Measurements from ENCODE around the gene PRAMEF15. TPM values are rescaled to one million over a fixed set of nuclear protein-coding genes. Genes with fewer than 3 reads are reported as not detected.
A peak's percentile ranks its signal among the peaks of the same experiment; 100 is the strongest.
"Not testable (repeated sequence)": the region's sequence is repeated elsewhere in the genome, so short reads cannot be mapped to it uniquely, and the experiment has no call there.

Gene PRAMEF15
- total RNA-seq (2016; rRNA removed; fragmentation: Illumina TruSeq; extraction: Trizol) (not detected in 2 replicates), polyA plus RNA-seq (2011; rRNA removed) (not detected in 2 replicates), polyA minus RNA-seq (2011; rRNA and poly(A)+ RNA removed; ENCODE audit: low replicate concordance) (not detected in 2 replicates), Bru-seq, nascent RNA (not detected), BruChase-seq, experiment 1, labeled RNA remaining after a 6-hour chase (not detected), BruChase-seq, experiment 2, labeled RNA remaining after a 2-hour chase (not detected)
- not detected in 2 replicates for total RNA-seq (2016; cell fraction: cytosol; rRNA removed; fragmentation: Illumina TruSeq; extraction: Trizol; ENCODE audit: low read depth)
- total RNA-seq (2016; cell fraction: insoluble cytoplasmic fraction; rRNA removed; fragmentation: Illumina TruSeq; extraction: Trizol): not detected in 2 replicates
- total RNA-seq (2016; cell fraction: membrane; rRNA removed; fragmentation: Illumina TruSeq; extraction: Trizol): not detected in 2 replicates
- total RNA-seq (2016; cell fraction: nucleus; rRNA removed; fragmentation: Illumina TruSeq; extraction: Trizol): not detected in 2 replicates
- not detected in 2 replicates for polyA plus RNA-seq (2011; cell fraction: cytosol; rRNA removed)
- polyA plus RNA-seq (2011; cell fraction: nucleus; rRNA removed): not detected in 2 replicates
- not detected in 2 replicates for polyA plus RNA-seq (2012)
- not detected in 2 replicates for polyA plus RNA-seq (2016; cell fraction: cytosol; fragmentation: Illumina TruSeq; extraction: Trizol; ENCODE audit: low read depth)
- not detected in 2 replicates for polyA plus RNA-seq (2016; cell fraction: insoluble cytoplasmic fraction; fragmentation: Illumina TruSeq; extraction: Trizol; ENCODE audit: low read depth)
- polyA plus RNA-seq (2016; cell fraction: membrane; fragmentation: Illumina TruSeq; extraction: Trizol; ENCODE audit: low read depth): not detected in 2 replicates
- not detected in 2 replicates for polyA plus RNA-seq (2016; cell fraction: nucleus; fragmentation: Illumina TruSeq; extraction: Trizol; ENCODE audit: insufficient read depth, low read depth)
- not detected in 2 replicates for polyA minus RNA-seq (2011; cell fraction: cytosol; rRNA and poly(A)+ RNA removed)
- polyA minus RNA-seq (2011; cell fraction: nucleus; rRNA and poly(A)+ RNA removed): not detected in 2 replicates
- long read RNA-seq, experiment 1: 0 reads
- long read RNA-seq, experiment 2: 0 reads

DNA sequence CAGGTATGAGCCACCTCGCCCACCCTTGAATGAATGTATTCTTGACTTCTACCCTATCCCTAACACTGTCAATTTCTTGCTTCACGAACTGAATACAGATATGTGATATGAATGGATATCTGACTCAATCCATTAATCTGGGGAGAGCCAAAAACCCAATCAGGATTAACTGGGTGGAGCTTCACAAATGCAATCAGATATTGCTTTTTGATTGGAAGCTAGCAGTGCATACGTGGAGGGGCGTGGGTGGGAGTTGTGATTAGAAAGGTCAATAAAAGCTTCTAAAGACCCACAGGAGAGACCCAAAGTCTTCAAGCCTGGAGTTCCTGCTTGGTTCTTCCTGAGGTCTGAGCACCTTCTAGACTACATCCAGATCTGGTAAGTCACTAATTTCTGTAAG lies at the start of gene PRAMEF15:
PRAMEF15 (plus strand) TSS at position 301 of the 400 bp plus-strand sequence. CDS start 2,827 bp downstream, outside the sequence.
- H3K27ac ChIP-seq (ENCODE audit: extremely low read length, insufficient read depth, low read length); H3K4me1 ChIP-seq (ENCODE audit: insufficient read depth, low read length); H3K4me3 ChIP-seq (replicated peaks in 1 of 3; ENCODE audit: insufficient read depth in 1 of 3, low read depth in 2 of 3, low read length in 3 of 3); H3K79me2 ChIP-seq (ENCODE audit: insufficient read depth, low read length); H4K20me1 ChIP-seq (ENCODE audit: insufficient read depth, low read length); H3K27me3 ChIP-seq (ENCODE audit: control insufficient read depth in 1 of 2, insufficient read depth in 2 of 2, low read length in 2 of 2); BruUV-seq (replicated peaks); POLR2A ChIA-PET; H3K36me3 ChIP-seq (replicated peaks in 1 of 2; ENCODE audit: control insufficient read depth in 1 of 2, insufficient read depth in 2 of 2, low read length in 2 of 2); in situ Hi-C loops (cut with HindIII; ENCODE audit: extremely low pct_ligation_motif_present, low pct_unique_long_range_greater_than_20kb); ATAC-seq; FAIRE-seq; CTCF ChIA-PET (ENCODE audit: low intra/inter-chr PET ratio, low total read pairs); H3K9me3 ChIP-seq (ENCODE audit: low read length); H2AFZ ChIP-seq (ENCODE audit: low read length); H3K4me2 ChIP-seq (ENCODE audit: low read depth, low read length); H3K9ac ChIP-seq (ENCODE audit: insufficient read depth, low read depth, low read length); intact Hi-C loops (cut with micrococcal nuclease; ENCODE audit: unreplicated experiment); DNase-seq (ENCODE audit: low spot score): not testable (repeated sequence)
- 0% methylated on average over 3 of the region's 4 CpGs for WGBS (ENCODE audit: low lambda C conversion rate)

GRCh38 chr1:13277016-13277415 lies 38.4 kb upstream of the PRAMEF15 start:
- H3K4me1 ChIP-seq (ENCODE audit: insufficient read depth, low read length); H3K36me3 ChIP-seq (replicated peaks in 1 of 2; ENCODE audit: control insufficient read depth in 1 of 2, insufficient read depth in 2 of 2, low read length in 2 of 2); POLR2A ChIA-PET; H3K27ac ChIP-seq (ENCODE audit: extremely low read length, insufficient read depth, low read length); H4K20me1 ChIP-seq (ENCODE audit: insufficient read depth, low read length); H3K9ac ChIP-seq (ENCODE audit: insufficient read depth, low read depth, low read length); H3K27me3 ChIP-seq (ENCODE audit: control insufficient read depth in 1 of 2, insufficient read depth in 2 of 2, low read length in 2 of 2); in situ Hi-C loops (cut with HindIII; ENCODE audit: extremely low pct_ligation_motif_present, low pct_unique_long_range_greater_than_20kb); DNase-seq (ENCODE audit: low spot score); CTCF ChIA-PET (ENCODE audit: low intra/inter-chr PET ratio, low total read pairs); H3K4me2 ChIP-seq (ENCODE audit: low read depth, low read length); BruUV-seq (replicated peaks); H3K4me3 ChIP-seq (replicated peaks in 1 of 3; ENCODE audit: insufficient read depth in 1 of 3, low read depth in 2 of 3, low read length in 3 of 3); H3K9me3 ChIP-seq (ENCODE audit: low read length); intact Hi-C loops (cut with micrococcal nuclease; ENCODE audit: unreplicated experiment); H2AFZ ChIP-seq (ENCODE audit: low read length); H3K79me2 ChIP-seq (ENCODE audit: insufficient read depth, low read length): not testable (repeated sequence)
- ATAC-seq (peak; percentile 75), FAIRE-seq (peak; percentile 88)
- TF ChIP-seq CTCF (CRISPR knock-in tag; IDR thresholded peaks at IDR 0.05): 0 out of 2 replicates have a peak, but pooled peaks have one; percentile 19
- WGBS (ENCODE audit: low lambda C conversion rate): 35% methylated on average over 5 of the region's 6 CpGs

DNA sequence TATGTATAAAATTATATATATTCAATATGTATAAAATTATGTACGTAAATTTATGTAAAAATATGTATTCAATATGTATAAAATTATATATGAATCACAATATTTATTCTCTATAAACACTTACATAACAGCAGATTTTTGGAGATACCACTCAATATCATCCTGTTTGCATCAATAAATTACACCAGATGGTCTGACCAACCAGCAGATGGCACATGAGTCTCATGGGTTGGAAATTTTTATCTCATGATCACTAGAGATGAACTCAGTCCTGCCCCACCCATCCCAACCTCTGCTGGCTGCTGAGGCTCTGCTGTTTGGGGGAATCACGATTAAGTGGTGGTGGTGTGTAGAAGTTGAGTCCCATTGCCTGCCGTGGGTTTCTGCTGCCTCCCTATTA lies 35.8 kb upstream of the PRAMEF15 start:
- ATAC-seq; in situ Hi-C loops (cut with HindIII; ENCODE audit: extremely low pct_ligation_motif_present, low pct_unique_long_range_greater_than_20kb): not testable (repeated sequence)
- FAIRE-seq: peak; percentile 8

More for the DNA sequence above, 35.8 kb upstream of the PRAMEF15 start:
- POLR2A ChIA-PET; H3K27me3 ChIP-seq (ENCODE audit: control insufficient read depth in 1 of 2, insufficient read depth in 2 of 2, low read length in 2 of 2); BruUV-seq (replicated peaks); H3K9me3 ChIP-seq (ENCODE audit: low read length); DNase-seq (ENCODE audit: low spot score); H4K20me1 ChIP-seq (ENCODE audit: insufficient read depth, low read length); H3K27ac ChIP-seq (ENCODE audit: extremely low read length, insufficient read depth, low read length); H2AFZ ChIP-seq (ENCODE audit: low read length); H3K9ac ChIP-seq (ENCODE audit: insufficient read depth, low read depth, low read length); H3K79me2 ChIP-seq (ENCODE audit: insufficient read depth, low read length); H3K4me3 ChIP-seq (replicated peaks in 1 of 3; ENCODE audit: insufficient read depth in 1 of 3, low read depth in 2 of 3, low read length in 3 of 3); intact Hi-C loops (cut with micrococcal nuclease; ENCODE audit: unreplicated experiment); H3K4me2 ChIP-seq (ENCODE audit: low read depth, low read length); H3K36me3 ChIP-seq (replicated peaks in 1 of 2; ENCODE audit: control insufficient read depth in 1 of 2, insufficient read depth in 2 of 2, low read length in 2 of 2); CTCF ChIA-PET (ENCODE audit: low intra/inter-chr PET ratio, low total read pairs); H3K4me1 ChIP-seq (ENCODE audit: insufficient read depth, low read length): not testable (repeated sequence)
- 11% methylated on average over 3 of the region's 3 CpGs for WGBS (ENCODE audit: low lambda C conversion rate)

Data from HepG2 (cell line).